Tibial nerve (tissue), 3 donors: ENCODE data around the gene MET.

Experiments
- POLR2A ChIP-seq, 2 donors: fragments of 450-650 bp; IDR thresholded peaks; one replicate each; pipeline ENCODE4 v1.6.1; 2017; ENCODE audit warnings: antibody characterized with exemption in 2 of 2, mild to moderate bottlenecking in 2 of 2, moderate library complexity in 2 of 2
- TF ChIP-seq, protein P1 (sequence below), 5 experiments: fragments of 200-600 bp in 3 of 5; fragments of 450-650 bp in 2 of 5; sonication (generic) in 3 of 5; IDR thresholded peaks; one replicate each; pipeline ENCODE4 v1.5.1; 2016 to 2019; ENCODE audit warnings: antibody characterized with exemption in 5 of 5, mild to moderate bottlenecking in 3 of 5, moderate library complexity in 2 of 5

DNA sequence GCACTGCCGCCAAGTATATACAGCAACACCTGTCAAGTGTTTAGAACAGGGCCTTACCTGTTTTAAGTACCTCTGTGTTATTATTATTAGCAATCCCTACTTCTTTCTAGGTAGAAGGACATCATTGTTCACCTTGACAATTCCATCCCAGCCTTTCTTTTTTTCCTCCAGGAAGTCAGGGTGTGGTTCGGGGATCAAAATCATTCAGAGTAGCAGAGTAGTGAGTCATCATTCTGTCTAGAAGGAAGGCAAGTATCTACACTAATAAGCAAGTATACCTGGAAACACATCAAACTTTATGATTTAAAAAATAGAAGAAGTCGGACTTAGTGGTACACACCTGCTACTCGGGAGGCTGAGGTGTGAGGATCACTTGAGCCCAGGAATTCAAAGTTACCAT is 164.9 kb downstream of the MET start:
- TF ChIP-seq POLR2A (IDR thresholded peaks at IDR 0.05) = no peak
- TF ChIP-seq, protein P1, sequence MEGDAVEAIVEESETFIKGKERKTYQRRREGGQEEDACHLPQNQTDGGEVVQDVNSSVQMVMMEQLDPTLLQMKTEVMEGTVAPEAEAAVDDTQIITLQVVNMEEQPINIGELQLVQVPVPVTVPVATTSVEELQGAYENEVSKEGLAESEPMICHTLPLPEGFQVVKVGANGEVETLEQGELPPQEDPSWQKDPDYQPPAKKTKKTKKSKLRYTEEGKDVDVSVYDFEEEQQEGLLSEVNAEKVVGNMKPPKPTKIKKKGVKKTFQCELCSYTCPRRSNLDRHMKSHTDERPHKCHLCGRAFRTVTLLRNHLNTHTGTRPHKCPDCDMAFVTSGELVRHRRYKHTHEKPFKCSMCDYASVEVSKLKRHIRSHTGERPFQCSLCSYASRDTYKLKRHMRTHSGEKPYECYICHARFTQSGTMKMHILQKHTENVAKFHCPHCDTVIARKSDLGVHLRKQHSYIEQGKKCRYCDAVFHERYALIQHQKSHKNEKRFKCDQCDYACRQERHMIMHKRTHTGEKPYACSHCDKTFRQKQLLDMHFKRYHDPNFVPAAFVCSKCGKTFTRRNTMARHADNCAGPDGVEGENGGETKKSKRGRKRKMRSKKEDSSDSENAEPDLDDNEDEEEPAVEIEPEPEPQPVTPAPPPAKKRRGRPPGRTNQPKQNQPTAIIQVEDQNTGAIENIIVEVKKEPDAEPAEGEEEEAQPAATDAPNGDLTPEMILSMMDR (IDR thresholded peaks at IDR 0.05) = no peak
